H4 (cell line): ENCODE measurements around the gene LNX2. TPM values are rescaled to one million over a fixed set of nuclear protein-coding genes. Genes with fewer than 3 reads are reported as not detected.
A peak's percentile ranks its signal among the peaks of the same experiment; 100 is the strongest.

ENCODE experiments used
- DNase-seq: peaks from one replicate; pipeline ENCODE4 v3.0.0-alpha.2; 2015; ENCODE audit warnings: low spot score
- total RNA-seq: library from RNA; depleted of rRNA; stranded (reverse); fragments of >200 nt; shearing (Covaris generic); gene quantifications from 2 replicates; pipeline ENCODE4 v1.2.3, GENCODE V29; 2014; rRNA removed

LNX2 gene
- 3.4 and 6.5 TPM in 2 replicates for total RNA-seq

DNA sequence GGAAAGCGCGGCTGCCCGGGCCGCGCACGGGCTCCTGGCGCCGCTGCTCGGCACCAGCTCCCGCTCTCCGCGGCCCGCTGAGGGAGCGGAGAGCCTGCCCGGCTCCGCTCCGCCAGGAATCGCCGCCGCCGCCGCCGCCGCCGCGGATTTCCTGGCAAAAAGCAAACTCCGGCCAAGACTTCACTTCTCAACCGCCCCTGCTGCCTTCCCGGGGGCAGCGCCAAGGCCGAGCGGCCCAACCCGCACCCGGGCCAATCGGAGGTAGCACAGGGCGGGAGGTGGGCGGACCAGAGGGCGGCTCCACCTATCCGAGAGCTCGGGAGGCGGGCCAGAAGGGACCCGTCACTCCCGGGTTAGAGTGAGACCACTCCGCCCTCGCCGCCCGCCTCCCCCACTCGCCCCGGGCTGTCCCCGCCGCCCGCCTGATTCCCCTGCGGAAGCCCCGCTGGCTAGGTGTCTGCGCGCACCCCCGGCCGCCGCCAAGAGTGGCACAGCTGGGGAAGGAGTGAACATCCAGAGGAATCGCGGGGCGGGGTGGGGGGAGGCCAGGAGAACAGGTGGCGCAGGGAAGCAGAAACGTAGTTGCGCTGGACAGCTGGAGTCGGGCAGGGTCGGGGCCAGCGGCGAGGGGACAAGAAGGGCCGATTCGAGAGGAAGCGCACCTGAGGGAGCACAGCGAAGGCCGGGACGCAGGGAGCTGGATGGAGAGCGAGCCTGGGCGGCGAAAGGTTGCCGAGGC lies at the start of gene LNX2:
TSS of gene LNX2 (minus strand) at position 153 of the 739 bp plus-strand sequence. CDS start 38,826 bp downstream, outside the sequence.
- peak; percentile 87 for DNase-seq

DNA sequence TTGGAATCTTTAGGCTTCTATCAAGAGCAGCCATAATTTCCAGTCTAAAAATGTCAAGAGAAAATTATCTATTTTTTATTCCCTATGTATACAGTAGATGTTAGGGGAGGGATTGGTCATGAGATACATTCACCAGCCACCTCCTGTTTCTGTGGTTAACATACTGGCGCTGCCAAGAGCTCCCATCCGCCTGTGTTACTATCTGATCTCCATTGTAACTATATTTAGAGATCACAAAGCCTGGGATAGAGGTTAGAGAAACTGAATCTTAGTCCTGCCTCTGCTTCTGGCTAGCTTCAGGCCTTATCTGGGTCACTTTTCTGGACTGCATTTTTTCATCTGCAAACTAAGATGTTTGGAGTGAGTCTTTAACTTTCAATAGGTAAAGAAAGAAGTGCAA lies 47.6 kb upstream of the LNX2 start:
- DNase-seq = no peak

DNA sequence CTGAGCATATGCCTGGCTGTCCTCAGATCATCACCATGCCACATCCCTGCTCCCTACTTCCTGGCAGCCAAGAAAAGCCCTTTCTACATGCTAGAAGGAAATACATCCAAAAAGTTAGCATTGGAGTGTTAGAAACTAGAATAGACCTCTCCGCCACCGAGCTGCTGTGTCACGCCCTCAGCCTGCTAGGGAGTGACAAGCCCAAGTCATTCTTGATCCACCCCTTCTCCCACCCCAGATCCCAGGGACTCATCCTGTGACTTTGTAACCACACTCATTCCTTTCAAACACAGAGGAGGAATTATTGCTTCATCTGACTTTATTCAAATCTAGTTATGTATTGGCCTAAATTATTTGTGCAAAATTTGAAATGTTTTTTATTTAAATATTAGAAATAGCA lies 46.6 kb upstream of the LNX2 start:
- DNase-seq = no peak

DNA sequence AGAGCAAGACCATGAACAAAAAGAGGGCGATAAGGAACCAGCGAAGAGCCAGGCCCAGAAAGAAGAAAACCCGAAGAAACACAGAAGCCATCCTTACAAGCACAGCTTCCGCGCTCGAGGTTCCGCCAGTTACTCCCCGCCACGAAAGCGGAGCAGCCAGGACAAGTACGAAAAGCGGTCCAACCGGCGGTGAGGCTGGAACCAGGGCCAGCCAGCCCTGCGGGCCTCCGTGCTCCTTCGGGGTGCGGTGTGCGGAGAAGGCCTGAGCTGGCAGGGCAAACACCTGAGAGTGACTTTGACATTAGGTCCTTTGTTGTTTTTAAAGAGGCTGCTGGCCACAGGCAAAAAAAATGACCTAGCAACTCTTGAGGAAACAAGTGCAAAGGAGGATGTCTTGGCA lies 45.4 kb upstream of the LNX2 start:
- DNase-seq = no peak

DNA sequence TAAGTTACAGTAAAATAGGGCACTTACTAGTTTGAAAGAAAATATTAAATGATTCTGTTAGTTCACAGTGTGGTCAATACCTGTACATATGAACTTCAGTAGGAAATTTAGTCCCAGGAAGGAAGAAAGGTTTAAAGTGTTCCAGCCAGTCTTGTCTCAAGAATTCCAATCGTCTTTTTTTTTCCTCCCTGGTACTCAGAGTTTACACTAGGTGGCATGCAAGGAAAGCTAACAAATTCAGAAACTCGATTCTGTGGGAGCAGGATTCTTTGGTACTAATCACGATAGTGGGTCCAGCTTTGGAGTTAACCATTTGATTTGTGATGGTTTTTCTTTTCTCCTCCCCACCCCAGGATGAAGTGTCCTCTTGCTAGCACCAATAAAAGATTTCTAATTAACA lies 45.0 kb upstream of the LNX2 start:
- no peak for DNase-seq

DNA sequence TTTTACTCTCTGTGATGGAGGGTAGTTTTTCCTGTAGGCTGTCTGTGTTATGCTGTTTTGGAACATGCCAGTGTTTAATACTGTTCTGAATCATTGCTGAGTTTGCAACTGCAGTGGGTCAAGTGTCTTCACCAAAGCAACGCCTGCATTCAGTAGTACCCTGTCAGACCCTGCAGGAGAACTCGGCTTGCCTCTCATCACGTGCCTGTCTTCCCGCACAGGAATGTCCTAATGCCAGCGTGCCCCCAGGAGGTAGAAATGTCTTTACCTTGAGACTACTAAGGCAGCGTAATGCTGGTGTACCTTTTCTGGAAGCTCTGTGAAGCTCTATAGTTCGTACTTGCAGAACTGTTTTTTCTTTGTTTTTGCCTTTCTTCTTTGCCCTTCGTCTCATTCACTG lies 43.6 kb upstream of the LNX2 start:
- DNase-seq = no peak

DNA sequence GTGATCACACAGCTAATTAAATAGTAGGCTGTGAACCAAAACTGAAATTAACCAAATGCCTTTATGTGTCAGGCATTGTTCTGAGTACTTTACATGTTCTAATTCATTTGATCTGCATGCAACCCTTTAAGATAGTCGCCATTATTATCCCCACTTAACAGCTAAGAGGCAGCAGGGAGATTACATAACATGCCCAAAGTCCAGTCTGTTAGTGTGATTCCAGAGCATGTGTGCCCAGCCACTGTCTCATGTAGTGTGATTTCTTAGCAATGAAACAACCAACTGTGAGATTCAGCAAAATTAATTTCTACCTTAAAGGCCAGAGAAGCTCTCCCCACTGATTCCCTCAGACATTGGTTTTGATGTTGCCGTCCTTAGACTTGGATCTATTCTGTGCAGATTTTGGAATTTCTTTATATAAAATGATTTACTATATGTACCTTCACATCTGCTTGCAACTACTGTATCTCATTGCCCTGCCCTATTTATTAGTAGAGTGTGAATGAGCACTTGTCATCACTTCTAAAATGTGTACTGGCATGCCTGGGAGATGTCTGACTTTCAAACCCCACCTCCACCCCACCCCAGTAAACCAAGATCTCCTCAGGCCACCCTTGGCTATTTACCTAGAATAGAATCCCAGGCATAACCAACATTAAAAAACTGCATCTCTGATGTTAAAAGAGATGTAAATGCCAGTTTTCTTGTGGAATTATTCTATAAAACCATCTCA lies 42.6 kb upstream of the LNX2 start:
- no peak for DNase-seq

DNA sequence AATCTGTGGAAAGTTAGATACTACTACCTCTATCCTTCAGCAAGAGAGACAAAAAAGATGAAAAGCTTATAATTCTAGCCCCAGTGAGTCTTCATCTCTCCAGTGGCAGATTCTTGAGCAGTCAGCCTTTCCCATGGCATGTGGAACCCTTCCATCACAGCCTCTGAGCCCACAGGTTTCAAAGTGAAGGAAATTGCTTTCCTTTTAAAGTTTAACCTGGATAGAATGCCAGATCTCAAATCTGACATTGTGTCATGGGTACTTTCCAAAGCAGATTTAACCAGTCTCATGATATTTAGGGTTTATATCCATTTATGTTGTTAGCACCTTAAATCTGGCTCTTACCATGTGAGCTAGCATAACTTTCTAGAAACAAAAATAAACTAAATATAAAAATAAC lies 40.7 kb upstream of the LNX2 start:
- no peak for DNase-seq

DNA sequence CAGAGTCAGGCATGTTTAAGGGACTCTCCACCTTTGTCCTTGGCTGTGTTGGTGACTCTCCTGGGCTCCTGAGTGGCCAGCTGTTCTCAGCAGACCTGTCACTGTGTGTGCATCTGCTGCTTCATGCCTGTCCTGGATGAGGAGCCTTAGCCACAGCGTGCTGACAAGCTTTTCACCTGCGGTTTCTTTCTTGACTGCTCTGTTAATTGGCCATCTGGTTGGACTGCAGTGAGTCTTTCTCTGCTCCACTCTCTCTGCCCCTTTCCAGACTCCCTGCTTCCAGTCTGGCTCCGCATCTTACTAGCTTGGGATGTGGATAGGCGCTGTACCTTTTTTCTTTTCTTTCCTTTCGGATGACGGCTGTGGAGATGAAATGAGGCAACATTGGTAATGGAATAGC lies 40.2 kb upstream of the LNX2 start:
- no peak for DNase-seq

DNA sequence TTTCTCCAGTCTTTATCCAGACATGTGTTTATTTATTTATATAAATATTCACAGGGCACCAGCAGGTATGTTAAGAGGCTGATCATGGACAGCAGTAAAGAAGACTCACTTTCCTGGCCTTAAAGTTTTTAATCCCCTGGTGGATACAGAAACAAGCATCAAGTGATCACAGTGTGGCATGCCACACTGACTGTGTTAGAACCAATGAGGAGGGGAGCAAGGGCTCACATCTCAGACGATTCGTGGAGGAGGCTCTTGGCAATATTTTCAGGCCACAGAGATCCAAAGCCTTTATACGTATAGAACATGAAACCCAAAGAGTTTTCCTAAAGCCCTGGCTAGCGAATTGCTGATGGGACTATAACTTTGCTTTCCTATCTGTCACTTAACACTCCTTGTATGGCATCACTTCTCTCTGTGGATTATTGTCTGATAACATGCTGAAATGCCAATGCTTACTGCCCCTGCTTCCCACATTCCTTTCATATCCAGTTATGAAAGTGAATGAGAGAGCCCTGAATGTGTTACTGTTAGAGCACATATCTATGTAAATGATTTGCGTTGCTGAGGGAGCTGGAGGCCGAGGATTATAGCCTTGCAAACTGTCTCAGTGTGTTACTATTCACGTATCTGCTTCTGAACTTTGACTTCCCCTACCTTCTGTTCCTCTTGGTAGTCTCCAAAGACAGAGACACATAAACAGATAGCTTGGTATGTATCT lies 39.0 kb upstream of the LNX2 start:
- DNase-seq = no peak

DNA sequence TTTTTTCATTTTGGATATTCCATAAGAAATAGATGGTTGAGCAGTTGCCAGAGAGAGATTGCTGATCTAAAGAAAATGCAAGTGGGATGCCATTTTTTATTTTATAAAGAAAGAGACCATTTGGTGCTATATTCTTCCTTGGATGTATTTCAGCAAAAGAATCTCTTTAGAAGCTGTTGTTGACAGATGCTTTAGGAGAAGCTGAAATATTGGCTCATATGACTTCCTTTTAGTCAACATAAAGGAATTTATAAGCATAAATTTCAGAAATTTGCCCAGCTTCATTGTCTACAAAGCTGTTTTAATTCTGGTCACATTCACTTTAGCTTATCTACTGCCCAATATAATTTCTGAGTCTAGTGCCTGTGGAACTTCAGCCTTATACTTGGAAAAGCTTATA lies 38.2 kb upstream of the LNX2 start:
- DNase-seq = no peak

DNA sequence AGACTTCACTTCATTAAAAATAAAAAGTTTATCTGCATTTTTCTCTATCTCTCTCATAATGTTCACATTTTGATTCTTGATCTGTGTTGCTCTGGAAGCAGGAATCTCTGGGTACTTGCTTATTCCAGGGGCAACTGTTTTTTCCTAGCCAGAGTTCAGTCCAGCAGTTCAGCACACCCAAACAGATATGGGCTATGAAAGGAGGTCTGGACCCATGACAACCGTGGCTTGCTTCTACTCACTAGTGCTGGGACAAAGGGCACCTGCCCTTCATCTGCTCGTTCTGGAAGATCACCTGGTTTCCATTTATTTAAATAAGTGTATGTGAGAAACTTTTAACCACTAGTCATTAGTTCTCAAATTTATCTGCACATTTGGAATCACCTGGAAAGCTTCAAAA lies 37.4 kb upstream of the LNX2 start:
- no peak for DNase-seq

DNA sequence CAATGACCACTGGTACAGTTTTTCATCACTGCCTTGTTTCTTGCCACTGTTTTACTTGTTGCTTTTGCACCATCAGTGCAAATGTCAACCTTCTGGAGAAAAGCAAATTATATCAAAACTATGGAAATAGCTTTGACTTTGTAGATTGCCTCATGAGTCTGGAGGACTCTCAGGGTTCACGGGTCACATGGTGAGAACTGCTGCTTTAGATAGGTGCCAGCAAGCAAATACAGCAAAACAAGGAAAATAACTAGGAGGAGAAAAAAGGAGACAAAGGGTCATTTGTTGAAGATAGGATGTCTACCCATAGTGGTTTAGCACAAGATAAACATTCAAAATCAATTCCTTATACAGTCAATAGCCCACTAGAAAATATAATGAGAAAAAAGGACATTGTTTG lies 34.5 kb upstream of the LNX2 start:
- DNase-seq = no peak

DNA sequence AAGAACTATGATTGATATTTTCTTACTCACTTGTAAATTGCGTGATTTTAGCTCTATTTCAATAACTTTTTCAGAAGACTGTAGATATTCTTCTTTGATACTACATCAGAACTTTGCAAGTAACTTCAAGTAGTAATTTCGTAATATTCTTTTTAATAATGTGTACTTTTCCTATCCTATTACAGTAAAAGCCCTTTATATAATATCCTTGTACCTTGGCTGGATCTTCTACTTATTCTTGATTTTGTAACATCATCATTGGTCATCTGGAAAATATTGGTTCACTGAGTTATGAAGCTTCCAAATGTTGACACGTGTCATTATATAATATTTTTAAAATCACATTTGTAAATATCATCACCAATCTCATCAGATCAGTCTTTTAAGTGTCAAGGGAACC lies 33.7 kb upstream of the LNX2 start:
- no peak for DNase-seq

DNA sequence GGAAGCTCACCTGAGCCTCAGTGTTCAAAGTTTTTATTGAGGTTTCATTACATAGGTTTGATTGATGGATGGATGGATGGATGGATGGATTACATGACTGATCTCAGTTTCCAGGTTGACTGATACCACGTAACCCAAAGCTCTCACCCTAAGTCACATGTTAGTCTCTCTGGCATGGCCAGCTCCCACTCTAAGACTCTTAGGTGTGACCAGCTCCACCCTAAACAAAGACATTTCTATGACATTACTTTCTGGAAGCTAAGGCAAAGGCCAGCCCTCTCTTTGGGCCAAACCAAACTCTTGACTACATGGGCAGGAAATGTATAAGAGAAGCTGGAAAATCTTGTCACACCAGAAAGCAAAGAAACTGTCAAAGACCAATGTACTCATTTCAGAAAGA lies 30.0 kb upstream of the LNX2 start:
- no peak for DNase-seq

DNA sequence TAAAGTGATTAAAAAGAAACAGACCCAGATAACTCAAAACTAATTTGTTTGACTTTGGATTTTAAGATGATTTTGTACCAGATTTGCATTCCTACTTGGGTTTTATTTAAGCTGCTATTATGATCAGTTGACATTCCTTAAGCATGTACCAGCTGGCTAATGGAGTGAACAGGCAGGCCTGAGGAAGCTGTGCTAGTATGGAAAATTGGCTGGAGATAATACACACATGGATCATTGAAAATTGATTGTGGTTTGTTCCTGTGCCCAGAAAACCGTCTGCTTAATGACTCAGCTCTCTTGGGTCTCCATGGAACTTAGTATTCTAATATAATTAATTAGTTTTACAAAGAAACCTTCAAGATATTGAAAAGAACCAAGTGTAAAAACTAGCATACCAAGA lies 24.0 kb upstream of the LNX2 start:
- no peak for DNase-seq

DNA sequence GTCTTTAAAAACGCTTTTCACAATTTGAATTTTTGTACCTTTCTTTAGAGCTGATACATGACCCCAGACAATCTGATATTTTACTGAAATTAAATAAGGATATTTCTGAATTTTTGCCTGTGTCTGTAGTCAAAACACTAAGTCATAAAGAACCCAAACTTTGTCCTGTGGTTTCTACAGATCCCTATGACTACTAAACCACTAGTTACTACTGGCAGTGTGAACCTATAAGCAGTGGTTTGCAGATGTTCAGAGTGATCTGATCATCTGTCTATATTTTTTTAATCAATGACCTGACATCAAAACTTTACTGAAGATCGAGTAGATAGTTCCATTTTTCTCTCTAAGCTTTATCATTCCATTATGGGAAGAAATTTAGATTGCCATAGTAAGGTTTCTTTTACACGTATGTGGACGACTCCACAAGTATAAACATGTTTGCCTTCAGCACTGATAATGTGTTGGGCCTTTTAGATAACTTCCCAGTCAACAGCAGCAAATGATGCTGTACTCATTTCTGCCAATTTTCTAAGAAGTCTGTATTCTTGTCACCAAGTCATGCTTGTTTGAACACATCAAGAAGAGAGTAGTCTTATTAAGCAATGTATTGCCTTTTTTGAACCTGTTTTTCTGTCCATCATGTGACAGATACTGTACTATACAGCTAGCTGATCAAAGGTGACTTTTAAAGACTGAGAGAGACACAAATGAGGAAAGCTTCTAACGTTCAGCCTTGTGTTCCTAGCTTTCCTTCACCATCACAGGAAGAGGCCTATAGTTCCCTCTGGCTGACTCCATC lies 23.2 kb upstream of the LNX2 start:
- no peak for DNase-seq

DNA sequence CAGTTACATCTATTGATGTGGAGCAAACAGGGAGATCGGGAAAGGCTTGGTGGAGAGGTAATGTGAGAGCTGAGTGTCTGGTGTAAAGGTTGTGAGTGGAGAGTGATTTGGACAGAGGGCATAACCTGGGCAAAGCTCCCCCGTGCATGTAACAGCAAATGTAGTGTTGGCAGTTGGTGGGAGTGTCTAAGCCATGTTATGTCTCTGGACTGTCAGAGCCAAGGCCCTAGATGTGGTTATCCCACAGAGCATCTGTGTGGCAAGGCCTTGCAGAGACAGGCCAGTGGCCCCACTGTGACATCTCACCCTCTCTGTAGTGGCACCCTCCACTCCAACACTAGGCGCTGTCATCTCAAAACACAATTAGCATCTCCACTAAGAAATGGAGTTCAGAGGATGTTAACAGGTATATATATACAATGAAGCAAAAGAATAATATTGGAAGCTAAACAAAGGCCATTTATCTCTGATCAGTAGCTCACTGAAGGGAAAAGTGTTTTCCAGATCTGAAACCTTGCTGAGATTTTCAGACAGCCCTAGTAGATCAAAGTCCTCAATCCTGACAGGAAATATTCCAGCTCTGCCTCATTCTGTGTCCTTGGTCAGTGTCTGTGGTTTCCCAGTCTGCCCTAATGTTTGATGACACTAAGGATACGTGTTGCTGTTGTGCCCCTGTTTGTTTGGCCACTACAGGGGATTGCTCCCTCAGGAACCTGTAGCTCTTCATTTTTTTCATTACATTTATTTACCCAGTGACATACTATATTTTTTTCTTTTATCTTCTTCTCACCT lies 21.6 kb upstream of the LNX2 start:
- no peak for DNase-seq

DNA sequence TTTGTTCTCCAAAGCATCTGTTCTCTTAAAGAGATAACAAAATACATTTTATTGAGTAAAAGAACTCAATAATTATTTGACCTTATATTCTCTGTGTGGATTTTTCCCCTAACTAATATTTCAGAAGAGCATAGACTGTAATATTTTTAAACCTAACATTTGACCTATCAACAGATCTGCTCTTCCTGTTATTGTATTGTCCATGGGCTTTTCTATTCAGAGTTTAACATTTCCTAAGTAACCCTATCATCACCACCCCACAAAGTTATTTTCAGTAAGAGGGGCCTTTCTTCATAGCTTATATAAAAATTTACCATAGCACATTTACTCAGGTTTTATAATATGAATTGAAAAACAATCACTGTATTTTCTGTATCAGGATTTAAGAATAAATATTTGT lies 18.9 kb upstream of the LNX2 start:
- DNase-seq = no peak

DNA sequence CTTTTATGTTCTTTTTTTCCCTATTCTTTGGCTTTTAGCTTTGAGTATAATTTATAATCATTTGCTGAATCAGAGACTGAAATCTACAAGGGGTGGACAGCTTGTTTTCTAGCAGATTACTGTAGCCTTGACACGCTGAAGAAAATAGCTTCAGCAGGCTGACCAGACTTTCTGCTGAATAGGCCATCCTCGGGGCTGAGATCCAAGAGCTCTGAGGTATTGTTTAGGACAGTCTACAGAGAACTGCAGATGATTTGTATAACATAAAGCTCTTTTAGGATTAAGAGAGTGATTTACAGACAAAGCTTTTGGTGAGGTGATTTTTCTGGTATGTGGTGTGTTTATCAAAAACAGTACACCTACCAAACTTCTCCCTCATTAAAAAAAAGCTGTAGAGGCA lies 18.2 kb upstream of the LNX2 start:
- DNase-seq = no peak

DNA sequence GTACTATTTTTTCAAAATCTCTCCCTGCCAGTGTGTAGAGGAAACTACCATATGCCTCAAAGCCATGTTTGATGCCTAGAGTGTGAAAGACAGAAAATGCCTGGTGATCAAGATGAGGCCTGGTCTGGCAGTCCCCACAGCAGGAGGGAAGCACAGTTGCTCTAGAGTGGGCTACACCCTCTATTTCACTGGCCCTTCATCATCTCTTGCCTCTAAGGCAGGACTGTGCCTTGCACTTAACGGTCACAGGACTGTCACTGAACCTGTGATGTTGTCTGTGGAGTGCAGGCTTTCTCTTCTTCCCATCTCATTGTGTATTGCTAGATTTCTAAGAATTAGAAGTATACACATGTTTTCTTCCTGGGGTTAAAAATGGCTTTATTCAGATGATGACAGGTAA lies 17.7 kb upstream of the LNX2 start:
- DNase-seq = no peak
